GM23338 (cell line): Measurements from ENCODE around the gene RHOH. TPM values are rescaled to one million over a fixed set of nuclear protein-coding genes. Genes with fewer than 3 reads are reported as not detected.
A peak's percentile ranks its signal among the peaks of the same experiment; 100 is the strongest.

Experiments used
- ATAC-seq: fragments of 200-7000 bp; cut with Tn5 transposase; 3 replicates; pipeline ENCODE4 v1.9.1; 2020
- DNase-seq: peaks from one replicate; pipeline ENCODE4 v3.0.0-alpha.2; 2015; ENCODE audit warnings: low spot score
- H2AFZ ChIP-seq: fragments of 200-600 bp; sonication (generic); 2 replicates; pipeline ENCODE4 v1.8.0; 2016; ENCODE audit warnings: antibody characterized with exemption, mild to moderate bottlenecking, moderate library complexity
- H3F3A ChIP-seq: fragments of 200-600 bp; sonication (generic); replicated peaks from 2 replicates; pipeline ENCODE4 v1.8.0; 2017; ENCODE audit warnings: antibody characterized with exemption, mixed run types, low read depth
- H3K27ac ChIP-seq: fragments of 200-600 bp; sonication (generic); 2 replicates; pipeline ENCODE4 v1.6.1; 2016; ENCODE audit warnings: low read depth
- H3K27me3 ChIP-seq: fragments of 200-600 bp; sonication (generic); 2 replicates; pipeline ENCODE4 v1.8.0; 2016; ENCODE audit warnings: mild to moderate bottlenecking, mixed run types, moderate library complexity; ENCODE audit not compliant: insufficient read depth
- H3K36me3 ChIP-seq: fragments of 200-600 bp; sonication (generic); 2 replicates; pipeline ENCODE4 v1.8.0; 2016; ENCODE audit warnings: mild to moderate bottlenecking; ENCODE audit not compliant: insufficient read depth
- H3K4me1 ChIP-seq: fragments of 200-600 bp; sonication (generic); 2 replicates; pipeline ENCODE4 v1.8.0; 2016; ENCODE audit warnings: mild to moderate bottlenecking, moderate library complexity; ENCODE audit not compliant: insufficient read depth
- H3K4me2 ChIP-seq: fragments of 200-600 bp; sonication (generic); 2 replicates; pipeline ENCODE4 v1.7.1; 2017; ENCODE audit warnings: mixed run types
- H3K4me3 ChIP-seq: fragments of 200-600 bp; sonication (generic); 2 replicates; pipeline ENCODE4 v1.6.1; 2016; ENCODE audit warnings: mixed run types
- H3K79me2 ChIP-seq: fragments of 200-600 bp; sonication (generic); replicated peaks from 2 replicates; pipeline ENCODE4 v1.8.0; 2017; ENCODE audit warnings: mild to moderate bottlenecking; ENCODE audit not compliant: insufficient read depth
- H3K9me2 ChIP-seq: fragments of 200-600 bp; sonication (generic); 2 replicates; pipeline ENCODE4 v1.8.0; 2017; ENCODE audit not compliant: insufficient read depth
- H4K20me1 ChIP-seq: fragments of 200-600 bp; sonication (generic); replicated peaks from 2 replicates; pipeline ENCODE4 v1.8.0; 2017; ENCODE audit warnings: mild to moderate bottlenecking; ENCODE audit not compliant: insufficient read depth
- H3K27ac Mint-ChIP-seq: 2 replicates; pipeline ENCODE4 v1.8.0; 2020; ENCODE audit warnings: inconsistent platforms, mild to moderate bottlenecking, moderate library complexity, mixed read lengths
- H3K27me3 Mint-ChIP-seq: 3 replicates; pipeline ENCODE4 v1.8.0; 2022; ENCODE audit warnings: low read depth, mild to moderate bottlenecking, moderate library complexity, mixed read lengths, inconsistent platforms; ENCODE audit not compliant: insufficient read depth, poor library complexity
- H3K36me3 Mint-ChIP-seq: 3 replicates; pipeline ENCODE4 v1.8.0; 2021; ENCODE audit warnings: low read depth, mild to moderate bottlenecking, inconsistent platforms, moderate library complexity, mixed read lengths
- H3K4me1 Mint-ChIP-seq: 3 replicates; pipeline ENCODE4 v1.8.0; 2020; ENCODE audit warnings: mild to moderate bottlenecking, inconsistent platforms, mixed read lengths
- H3K4me3 Mint-ChIP-seq: 3 replicates; pipeline ENCODE4 v1.8.0; 2021; ENCODE audit warnings: moderate library complexity, mild to moderate bottlenecking, inconsistent platforms, mixed read lengths
- H3K9me3 Mint-ChIP-seq: 3 replicates; pipeline ENCODE4 v1.8.0; 2020; ENCODE audit warnings: moderate library complexity, mild to moderate bottlenecking, inconsistent platforms, mixed read lengths
- CTCF ChIP-seq, 2 experiments: fragments of 200-600 bp in 1 of 2; sonication (generic) in 1 of 2; conservative IDR thresholded peaks; 2 replicates each; pipeline versions ENCODE4 v1.5.1 to v1.6.1; 2016 to 2017; ENCODE audit warnings: antibody characterized with exemption in 2 of 2, low read depth in 2 of 2, mild to moderate bottlenecking in 2 of 2, moderate library complexity in 1 of 2
- EZH2phosphoT487 ChIP-seq: fragments of 200-600 bp; sonication (generic); IDR thresholded peaks from one replicate; pipeline ENCODE4 v1.8.1; 2018; ENCODE audit warnings: antibody characterized with exemption; ENCODE audit not compliant: unreplicated experiment
- JUNB ChIP-seq: IDR thresholded peaks from one replicate; pipeline ENCODE4 v1.6.1; 2016; ENCODE audit warnings: antibody characterized with exemption; ENCODE audit not compliant: unreplicated experiment
- REST ChIP-seq: IDR thresholded peaks from one replicate; pipeline ENCODE4 v1.6.1; 2018; ENCODE audit warnings: antibody characterized with exemption; ENCODE audit not compliant: unreplicated experiment
- STAT1 ChIP-seq: IDR thresholded peaks from one replicate; pipeline ENCODE4 v1.6.1; 2016; ENCODE audit warnings: antibody characterized with exemption; ENCODE audit not compliant: unreplicated experiment
- ZNF331 ChIP-seq: fragments of 250-450 bp; sonication (Bioruptor Pico); IDR thresholded peaks from 2 replicates; pipeline ENCODE4 v1.5.0; 2020; ENCODE audit warnings: low read depth, mild to moderate bottlenecking, moderate library complexity
- polyA plus RNA-seq: library from polyadenylated mRNA; unstranded; fragments of >200 nt; fragmentation: Nextera tagmentation; extraction: Ambion mirVana; gene quantifications from 2 replicates; pipeline ENCODE4 v1.2.1, GENCODE V29; 2016
- total RNA-seq: library from RNA; depleted of rRNA; stranded (reverse); fragments of >200 nt; shearing (Covaris generic); gene quantifications from 2 replicates; pipeline ENCODE4 v1.2.3, GENCODE V29; 2014

RHOH gene
- total and polyA plus RNA-seq, 2 experiments from 2014 or later: 2.2 to 3.7 TPM

GRCh38 chr4:40238700-40239548 lies 42.1 kb downstream of the RHOH start:
- Histone ChIP-seq H3K36me3 (no peaks in the 10 kb centered on the region), H4K20me1 (no peaks in the 10 kb centered on the region), H3K27me3 (no peaks in the 10 kb centered on the region), H3K27ac (no peak overlapping the region; the same call in 1 of the 2 replicates), H3K4me2 (no peak overlapping the region), H3K4me1 (no peaks in the 10 kb centered on the region), H2AFZ (0 out of 2 replicates have a peak overlapping the region, but pooled peaks have one; percentile 18), H3K4me3 (no peak overlapping the region), H3K79me2 (no peaks in the 10 kb centered on the region), H3F3A (no peaks in the 10 kb centered on the region), H3K9me2 (no peaks in the 10 kb centered on the region)
- Mint-ChIP-seq H3K27me3 (peaks cover 1% of the 10 kb centered on the region), H3K9me3 (no peaks in the 10 kb centered on the region), H3K4me3 (no peak overlapping the region), H3K36me3 (peaks cover 12% of the 10 kb centered on the region), H3K27ac (peak overlapping the region; percentile 72), H3K4me1 (no peaks in the 10 kb centered on the region; the same call in 1 of the 3 replicates)
- no peak for TF ChIP-seq JUNB
- no peak for TF ChIP-seq STAT1
- TF ChIP-seq CTCF (conservative IDR thresholded peaks at IDR 0.05; ENCODE audit: low read depth in 2 of 2): no peak
- TF ChIP-seq EZH2phosphoT487: no peak
- no peak for TF ChIP-seq ZNF331 (CRISPR knock-in tag)
- ATAC-seq (peak; percentile 89), DNase-seq (peak; percentile 56)

- Histone ChIP-seq H3K4me2 (no peak overlapping the region), H3F3A (no peaks in the 10 kb centered on the region), H3K79me2 (no peaks in the 10 kb centered on the region), H3K4me1 (no peaks in the 10 kb centered on the region), H3K9me2 (no peaks in the 10 kb centered on the region), H4K20me1 (no peaks in the 10 kb centered on the region), H2AFZ (no peak overlapping the region), H3K4me3 (no peak overlapping the region), H3K27ac (no peak overlapping the region), H3K36me3 (no peaks in the 10 kb centered on the region), H3K27me3 (no peaks in the 10 kb centered on the region)
- H3K4me1 Mint-ChIP-seq: no peaks in the 10 kb centered on the region; the same call in 1 of the 3 replicates
- H3K4me3 Mint-ChIP-seq: no peak overlapping the region
- ATAC-seq: no peak
- TF ChIP-seq CTCF (conservative IDR thresholded peaks at IDR 0.05; ENCODE audit: low read depth in 2 of 2) (no peak), REST (no peak)
- H3K36me3 Mint-ChIP-seq: peaks cover 12% of the 10 kb centered on the region
- H3K9me3 Mint-ChIP-seq: no peaks in the 10 kb centered on the region
- DNase-seq: no peak
- H3K27ac Mint-ChIP-seq: no peak overlapping the region
- peaks cover 1% of the 10 kb centered on the region for H3K27me3 Mint-ChIP-seq
These were observed 43.3 kb downstream of the RHOH start for GRCh38 chr4:40240040-40240653.
